ENCODE data around the gene TJP1.
"Not testable (repeated sequence)": the region's sequence is repeated elsewhere in the genome, so short reads cannot be mapped to it uniquely, and the experiment has no call there.

Gene TJP1

GRCh38 chr15:29708519-29708918 lies 113.7 kb downstream of the TJP1 start:
- in situ Hi-C loops (cut with HindIII; ENCODE audit: low sequenced_read_pairs), result no loop called here

GRCh38 chr15:29704950-29705597 lies 117.2 kb downstream of the TJP1 start:
- in situ Hi-C loops (cut with HindIII; ENCODE audit: low sequenced_read_pairs), result no loop called here

GRCh38 chr15:29701151-29701550 lies 121.1 kb downstream of the TJP1 start:
- in situ Hi-C loops (cut with HindIII; ENCODE audit: low sequenced_read_pairs), result no loop called here

- in situ Hi-C loops (cut with HindIII; ENCODE audit: low sequenced_read_pairs), result no loop called here
Measured at GRCh38 chr15:29700296-29700695, 122.0 kb downstream of the TJP1 start.

GRCh38 chr15:29699791-29700190 lies 122.5 kb downstream of the TJP1 start:
- in situ Hi-C loops (cut with HindIII; ENCODE audit: low sequenced_read_pairs), result no loop called here

- in situ Hi-C loops (cut with HindIII; ENCODE audit: low sequenced_read_pairs), result no loop called here
Measured at GRCh38 chr15:29698030-29698701, 124.1 kb downstream of the TJP1 start.

- in situ Hi-C loops (cut with HindIII; ENCODE audit: low sequenced_read_pairs), result no loop called here
Measured at GRCh38 chr15:29696950-29697738, 125.1 kb downstream of the TJP1 start.

- in situ Hi-C loops (cut with HindIII; ENCODE audit: low sequenced_read_pairs), result not testable (repeated sequence)
Measured at GRCh38 chr15:29696506-29696905, 125.8 kb downstream of the TJP1 start.

- in situ Hi-C loops (cut with HindIII; ENCODE audit: low sequenced_read_pairs), result no loop called here
Measured at GRCh38 chr15:29695489-29696167, 126.6 kb downstream of the TJP1 start.

- in situ Hi-C loops (cut with HindIII; ENCODE audit: low sequenced_read_pairs), result no loop called here
Measured at GRCh38 chr15:29693225-29693624, 129.0 kb downstream of the TJP1 start.

GRCh38 chr15:29692527-29692926 lies 129.7 kb downstream of the TJP1 start:
- in situ Hi-C loops (cut with HindIII; ENCODE audit: low sequenced_read_pairs), result no loop called here

GRCh38 chr15:29690765-29691475 lies 131.3 kb downstream of the TJP1 start:
- in situ Hi-C loops (cut with HindIII; ENCODE audit: low sequenced_read_pairs), result no loop called here

- in situ Hi-C loops (cut with HindIII; ENCODE audit: low sequenced_read_pairs), result no loop called here
Measured at GRCh38 chr15:29689287-29689986, 132.8 kb downstream of the TJP1 start.

- in situ Hi-C loops (cut with HindIII; ENCODE audit: low sequenced_read_pairs), result no loop called here
Measured at GRCh38 chr15:29688506-29689286, 133.6 kb downstream of the TJP1 start.

GRCh38 chr15:29687939-29688505 lies 134.2 kb downstream of the TJP1 start:
- in situ Hi-C loops (cut with HindIII; ENCODE audit: low sequenced_read_pairs), result no loop called here

GRCh38 chr15:29687204-29687815 lies 135.0 kb downstream of the TJP1 start:
- in situ Hi-C loops (cut with HindIII; ENCODE audit: low sequenced_read_pairs), result no loop called here

- in situ Hi-C loops (cut with HindIII; ENCODE audit: low sequenced_read_pairs), result no loop called here
Measured at GRCh38 chr15:29686445-29687203, 135.6 kb downstream of the TJP1 start.

GRCh38 chr15:29686079-29686425 lies 136.2 kb downstream of the TJP1 start:
- in situ Hi-C loops (cut with HindIII; ENCODE audit: low sequenced_read_pairs), result no loop called here
